NCI-H2227 treated with DMSO at 0.1 percent for 48 hours (cell line): ENCODE results near the gene EPHA10.
"Not testable (repeated sequence)": the region's sequence is repeated elsewhere in the genome, so short reads cannot be mapped to it uniquely, and the experiment has no call there.

Experiments used
- DNase-seq: peaks from one replicate; lab custom pipeline; 2025; lab: John Stamatoyannopoulos, UW

EPHA10 gene

DNA sequence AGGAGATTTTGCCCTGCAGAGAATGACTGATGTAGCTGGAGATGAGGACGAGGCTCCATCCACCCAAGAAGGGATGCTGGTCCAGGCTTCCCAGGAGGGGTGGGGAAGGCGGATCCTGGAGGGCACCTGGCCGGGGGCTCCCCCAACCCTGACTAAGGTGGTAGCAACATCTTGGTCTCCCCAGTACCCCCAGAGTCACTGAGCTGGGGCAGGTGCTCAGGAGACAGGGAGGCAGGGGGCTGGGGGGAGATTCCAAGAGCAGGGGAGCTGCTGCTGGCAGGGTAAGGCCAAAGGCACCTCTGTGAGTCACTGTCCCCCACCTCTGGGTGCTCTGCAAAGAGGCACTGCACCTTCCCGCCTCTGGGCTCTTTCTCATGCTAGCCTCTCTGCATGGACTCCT, 48.6 kb downstream of the EPHA10 start:
- DNase-seq: no peak

DNA sequence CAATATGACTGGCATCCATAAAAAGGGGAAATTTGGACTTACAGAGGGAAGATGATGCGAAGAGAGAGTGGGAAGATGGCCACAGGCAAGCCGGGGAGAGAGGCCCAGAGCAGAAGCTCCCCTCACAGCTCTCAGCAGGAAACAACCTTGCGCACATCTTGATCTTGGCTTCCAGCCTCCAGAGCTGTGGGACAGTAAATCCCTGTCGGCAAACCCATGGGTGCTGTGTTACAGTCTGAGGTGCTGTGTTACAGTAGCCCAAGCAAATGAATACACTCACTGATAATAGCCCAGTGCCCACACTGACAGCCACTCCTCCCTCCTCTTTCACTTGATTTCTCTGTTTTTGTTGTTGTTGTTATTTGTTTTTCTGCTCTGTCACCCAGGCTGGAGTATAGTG, 50.2 kb downstream of the EPHA10 start:
- DNase-seq: no peak

DNA sequence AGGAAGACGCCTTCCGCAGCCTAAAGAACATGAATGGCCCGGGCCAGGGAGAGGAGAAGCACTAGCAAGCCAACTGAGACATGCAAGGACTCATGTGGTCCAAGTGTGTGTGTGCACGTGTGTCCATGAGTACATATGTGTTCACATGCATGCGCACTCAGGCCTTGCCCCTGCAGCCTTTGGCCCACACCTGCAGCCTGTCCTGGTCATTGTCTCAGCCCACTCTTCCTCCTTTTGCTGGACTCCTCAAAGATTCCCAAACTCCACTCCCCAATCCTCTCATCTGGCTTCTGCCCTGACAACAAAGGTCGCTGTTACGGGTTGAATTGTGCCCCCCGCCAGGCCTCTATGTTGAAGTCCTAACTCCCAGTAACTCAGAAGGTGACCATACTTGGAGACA, 50.7 kb downstream of the EPHA10 start:
- DNase-seq: no peak

DNA sequence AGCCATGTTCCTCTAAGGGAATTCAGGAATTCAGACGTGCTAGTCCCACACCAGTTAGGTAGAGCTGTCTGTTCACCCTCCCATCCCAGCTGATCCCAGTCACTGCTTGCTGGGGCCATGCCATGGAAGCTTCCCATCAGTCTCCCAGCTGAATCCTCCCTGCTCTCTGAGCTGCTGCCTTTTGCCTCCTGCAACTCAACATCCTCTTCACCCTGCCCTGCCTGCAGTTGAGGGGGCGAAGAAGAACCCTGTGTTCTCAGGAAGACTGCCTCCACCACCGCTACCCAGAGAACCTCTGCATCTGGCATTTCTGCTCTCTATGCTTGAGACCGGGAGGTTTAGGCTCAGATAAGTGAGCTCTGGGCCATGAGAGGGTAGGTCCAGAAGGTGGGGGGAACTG, 56.4 kb downstream of the EPHA10 start:
- DNase-seq: no peak

DNA sequence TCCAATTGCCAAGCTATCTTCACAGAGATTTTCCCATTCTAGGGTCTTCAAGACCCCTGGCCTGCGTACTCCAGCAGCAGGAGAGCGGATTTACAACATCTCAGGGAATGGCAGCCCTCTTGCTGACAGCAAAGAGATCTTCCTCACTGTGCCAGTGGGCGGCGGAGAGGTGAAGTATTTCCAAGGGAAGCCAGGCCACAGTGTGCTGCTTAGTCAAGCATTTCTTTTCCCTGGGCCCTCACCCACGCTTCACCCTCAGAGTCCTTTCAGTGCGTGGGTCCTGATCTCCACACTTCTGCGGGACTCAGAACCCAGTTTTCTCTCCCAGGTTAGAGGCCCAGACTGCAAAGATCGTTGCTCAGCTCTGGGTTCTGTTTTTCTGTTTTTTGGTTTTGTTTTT, 59.5 kb downstream of the EPHA10 start:
- DNase-seq: no peak

DNA sequence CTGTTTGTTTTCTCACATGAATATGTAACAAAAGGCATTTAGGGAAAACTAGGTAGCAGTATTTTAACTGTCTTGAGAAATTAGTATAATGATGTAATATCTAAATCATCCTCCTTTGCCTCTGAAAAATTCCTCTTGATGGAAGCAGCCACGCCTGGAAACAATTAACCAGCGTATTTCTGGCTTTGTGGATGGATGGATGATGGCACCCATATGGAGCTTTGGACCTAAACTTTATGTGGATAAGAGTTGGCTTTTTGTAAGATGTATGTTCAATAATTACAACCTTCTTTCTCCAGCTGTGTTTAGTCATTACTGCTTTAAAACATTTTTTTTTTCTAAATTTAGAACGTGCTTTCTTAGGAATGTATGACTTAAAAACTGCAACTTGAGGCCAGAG, 60.0 kb downstream of the EPHA10 start:
- no peak for DNase-seq

DNA sequence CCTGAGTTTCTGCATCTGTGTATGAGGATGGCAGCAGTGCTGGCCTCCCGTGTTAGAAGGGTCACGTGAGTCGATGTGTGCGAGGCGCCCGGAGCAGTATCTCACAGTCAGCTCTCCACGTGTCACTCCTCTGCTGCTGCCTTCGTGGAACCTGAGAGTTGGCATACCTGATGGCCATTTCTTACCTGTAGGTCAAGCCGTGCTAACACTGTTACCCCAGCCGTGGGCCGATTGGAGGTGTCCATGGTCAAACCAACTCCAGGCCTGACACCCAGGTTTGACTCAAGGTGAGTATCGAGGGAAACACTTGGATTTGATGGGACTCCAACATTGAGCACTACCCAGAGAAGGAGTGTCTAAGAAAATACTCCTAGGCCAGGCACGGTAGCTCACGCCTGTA, 61.9 kb downstream of the EPHA10 start:
- no peak for DNase-seq

DNA sequence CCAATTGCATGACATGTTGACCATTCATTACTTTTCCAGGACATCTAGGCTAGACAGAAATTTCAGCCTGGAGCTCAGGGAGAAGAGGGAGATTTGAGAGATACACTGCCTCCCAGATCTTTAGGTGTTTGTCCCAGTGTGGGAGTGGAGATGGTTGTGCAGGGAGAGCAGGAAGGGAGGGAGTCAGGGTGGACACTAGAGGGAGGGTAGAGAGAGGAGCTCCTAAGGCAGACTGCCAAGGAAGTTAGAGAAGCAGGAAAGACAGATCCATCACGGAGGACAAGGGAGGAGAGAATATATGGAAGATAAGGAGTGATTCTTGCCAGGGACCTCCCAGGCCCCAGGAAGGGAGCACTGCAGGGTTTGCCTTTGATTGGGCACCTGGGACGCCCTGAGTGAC, 63.9 kb downstream of the EPHA10 start:
- DNase-seq: no peak

DNA sequence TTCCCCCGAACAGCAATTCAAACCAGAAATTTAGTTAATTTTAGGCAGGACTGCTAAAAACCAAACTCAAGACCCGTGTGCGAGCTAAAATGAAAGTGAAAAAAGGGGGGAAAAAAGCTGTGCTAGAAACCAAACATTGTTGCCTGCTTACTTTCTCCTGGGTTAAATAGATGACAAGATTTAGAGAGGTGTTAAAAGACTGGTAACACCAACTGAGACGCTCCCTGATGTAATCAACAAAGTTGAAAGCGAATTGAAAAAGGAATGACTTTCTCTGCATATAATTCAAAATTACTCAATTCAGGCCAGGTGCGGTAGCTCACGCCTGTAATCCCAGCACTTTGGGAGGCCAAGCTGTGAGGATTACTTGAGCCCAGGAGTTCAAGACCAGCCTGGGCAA, 65.8 kb downstream of the EPHA10 start:
- no peak for DNase-seq

DNA sequence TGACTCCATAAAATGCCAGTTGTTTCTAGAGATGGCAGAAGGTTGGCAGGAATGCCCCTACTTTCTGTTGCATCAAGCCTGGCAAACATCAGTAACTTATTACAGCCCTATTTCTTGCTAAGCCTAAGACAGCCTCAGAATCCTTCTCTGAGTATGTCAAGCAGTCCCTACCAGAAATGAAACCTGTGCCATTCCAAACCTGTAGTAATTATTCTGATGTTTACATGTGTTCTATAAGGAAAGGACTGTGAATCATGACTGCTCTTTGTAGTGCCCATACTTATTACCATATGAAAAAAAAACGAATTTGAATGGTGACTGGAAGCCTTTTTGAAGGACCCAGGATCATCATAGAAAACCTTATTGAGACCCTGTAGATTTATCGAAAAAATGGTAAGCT, 67.2 kb downstream of the EPHA10 start:
- DNase-seq: no peak

DNA sequence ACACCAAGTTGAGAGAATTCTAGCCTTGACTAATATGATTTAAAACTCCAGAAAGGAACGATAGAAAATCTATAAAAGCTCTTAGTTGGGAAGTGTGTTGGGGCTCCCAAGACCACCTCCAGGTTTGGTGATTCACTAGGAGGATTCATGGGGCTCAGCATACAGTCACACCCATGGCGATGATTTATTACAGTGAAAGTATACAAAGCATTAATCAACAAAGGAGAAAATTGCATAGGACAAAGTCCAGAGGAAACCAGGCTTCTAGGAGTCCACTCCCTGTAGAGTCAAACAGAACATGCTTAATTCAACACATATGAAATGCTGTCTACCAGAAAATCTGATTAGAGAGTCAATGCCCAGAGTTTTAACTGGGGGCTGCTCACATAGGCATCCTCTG, 67.8 kb downstream of the EPHA10 start:
- DNase-seq: no peak

DNA sequence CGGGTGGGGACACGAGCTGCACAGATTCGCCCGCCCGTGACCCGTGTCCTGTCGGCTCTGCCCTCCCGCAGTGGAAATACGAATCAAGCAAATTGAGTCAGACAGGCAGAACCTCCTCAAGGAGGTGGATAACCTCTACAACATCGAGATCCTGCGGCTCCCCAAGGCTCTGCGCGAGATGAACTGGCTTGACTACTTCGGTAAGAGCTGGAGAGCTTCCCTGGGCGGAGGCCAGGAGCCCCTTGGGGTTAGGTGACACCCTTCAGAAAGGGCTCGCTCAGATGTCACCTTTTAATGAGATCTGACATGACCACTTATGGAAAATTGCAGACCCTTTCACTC, 72.1 kb downstream of the EPHA10 start:
- no peak for DNase-seq

DNA sequence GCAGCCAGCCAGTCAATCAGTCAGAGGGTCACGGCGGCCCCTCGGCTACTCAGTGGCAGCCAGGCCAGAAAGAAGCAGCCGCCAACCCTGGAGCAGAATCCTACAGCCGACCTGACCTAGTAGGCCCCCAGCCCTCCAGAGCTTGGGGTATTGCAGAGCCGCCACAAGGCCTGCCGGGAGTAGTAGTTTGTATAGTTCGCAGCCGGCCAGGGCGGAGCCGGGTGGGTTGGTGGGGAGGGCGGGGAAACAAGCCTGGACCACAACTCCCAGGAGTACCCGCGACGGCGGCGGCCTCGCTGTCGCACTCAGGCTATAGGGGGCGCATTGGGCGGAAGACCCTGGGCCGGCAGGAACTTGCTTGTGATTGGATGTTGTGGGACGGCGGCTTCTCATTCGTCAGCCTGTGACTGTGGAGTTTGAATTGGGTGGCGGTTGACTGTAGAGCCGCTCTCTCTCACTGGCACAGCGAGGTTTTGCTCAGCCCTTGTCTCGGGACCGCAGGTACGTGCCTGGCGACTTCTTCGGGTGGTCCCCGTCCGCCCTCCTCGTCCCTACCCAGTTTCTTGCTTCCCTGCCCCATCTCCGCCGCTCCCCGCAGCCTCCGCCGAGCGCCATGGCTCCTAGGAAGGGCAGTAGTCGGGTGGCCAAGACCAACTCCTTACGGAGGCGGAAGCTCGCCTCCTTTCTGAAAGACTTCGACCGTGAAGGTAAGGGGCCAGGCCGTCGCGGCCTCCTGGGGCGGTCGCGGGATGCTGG, 72.7 kb downstream of the EPHA10 start, which contains the start of gene CDCA8:
Gene CDCA8, plus strand, starts transcription at position 439 of the 756 bp plus-strand sequence. Its CDS starts 175 bp downstream, at position 614.
- peak; percentile 99 for DNase-seq

DNA sequence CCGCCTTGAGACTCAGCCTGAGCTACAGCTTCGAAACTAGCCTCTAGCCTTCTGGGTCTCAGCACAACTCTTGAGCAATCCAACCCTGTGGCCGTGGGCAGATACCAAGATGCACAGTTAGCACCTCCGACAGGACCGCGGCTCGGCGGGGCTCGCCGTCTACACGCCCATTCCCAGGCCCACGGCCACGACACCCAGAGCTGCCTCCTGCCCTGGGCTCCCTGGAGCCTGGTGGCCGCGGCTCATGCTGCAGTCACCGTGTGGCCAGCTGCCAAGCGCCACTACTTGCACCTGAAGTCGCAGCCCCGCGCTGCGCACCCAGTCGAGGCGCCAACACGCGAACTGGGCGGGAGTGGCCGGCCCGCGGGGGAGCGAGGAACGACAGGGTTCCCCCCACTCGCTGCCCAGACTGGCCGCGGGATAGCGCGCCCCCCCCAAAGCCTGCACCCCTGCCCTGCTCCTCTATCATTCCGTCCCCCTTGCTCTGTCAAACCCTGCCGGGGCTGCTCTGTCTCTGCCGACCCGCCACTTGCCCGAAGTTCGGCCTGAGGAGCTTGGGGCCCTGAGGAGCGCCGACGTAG, 73.3 kb downstream of the EPHA10 start:
- DNase-seq: no peak

DNA sequence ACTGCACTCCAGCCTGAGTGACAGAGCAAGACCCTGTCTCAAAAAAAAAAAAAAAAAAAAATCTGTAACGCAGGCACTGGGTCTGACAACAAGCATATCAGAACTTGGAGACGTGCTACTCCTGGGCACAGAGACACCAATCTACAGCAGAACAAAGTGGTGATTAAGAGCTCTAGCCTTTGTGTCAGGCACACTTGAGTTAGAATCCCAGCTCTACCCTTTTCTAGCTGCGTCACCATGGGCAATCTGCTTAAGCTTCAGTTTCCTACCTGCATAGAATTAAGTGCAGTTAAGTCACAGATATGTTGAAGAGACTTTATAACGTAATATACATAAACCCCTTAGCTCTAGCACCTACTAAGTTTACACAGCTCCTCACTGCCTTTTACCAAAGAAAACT, 76.0 kb downstream of the EPHA10 start:
- DNase-seq: no peak

DNA sequence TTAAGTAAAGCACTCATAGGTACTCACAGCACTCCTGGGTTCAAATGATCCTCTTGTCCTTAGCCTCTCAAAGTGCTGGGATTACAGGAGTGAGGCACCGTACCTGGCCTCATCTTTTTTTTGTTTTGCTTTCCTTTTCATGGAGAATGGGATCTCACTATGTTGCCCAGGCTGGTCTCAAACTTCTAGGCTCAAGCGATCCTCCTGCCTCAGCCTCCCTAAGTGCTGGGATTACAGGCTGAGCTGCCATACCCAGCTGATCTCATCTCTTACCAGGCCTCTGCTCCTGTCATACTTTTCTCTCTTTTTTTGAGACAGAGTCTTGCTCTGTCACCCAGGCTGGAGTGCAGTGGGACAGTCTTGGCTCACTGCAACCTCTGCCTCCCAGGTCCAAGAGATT, 77.2 kb downstream of the EPHA10 start:
- not testable (repeated sequence) for DNase-seq

DNA sequence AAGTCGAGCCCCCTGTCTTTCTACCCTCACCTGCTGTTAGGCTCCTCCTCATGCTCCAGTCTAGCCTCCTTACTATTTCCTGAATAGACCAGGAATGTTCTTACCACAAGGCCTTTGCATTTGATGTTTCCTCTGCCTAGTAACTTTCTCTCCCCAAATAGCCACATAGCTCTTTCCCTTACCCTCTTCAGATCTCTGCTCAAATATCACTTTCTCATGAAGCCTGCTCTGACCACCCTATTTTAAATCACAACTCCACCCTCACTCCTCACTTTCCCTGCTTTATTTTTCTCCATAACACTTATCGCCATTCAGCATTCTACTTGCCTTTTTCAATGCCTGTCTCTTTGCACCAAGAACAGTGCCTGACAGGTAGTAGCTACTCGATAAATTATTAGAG, 79.2 kb downstream of the EPHA10 start:
- DNase-seq: no peak

DNA sequence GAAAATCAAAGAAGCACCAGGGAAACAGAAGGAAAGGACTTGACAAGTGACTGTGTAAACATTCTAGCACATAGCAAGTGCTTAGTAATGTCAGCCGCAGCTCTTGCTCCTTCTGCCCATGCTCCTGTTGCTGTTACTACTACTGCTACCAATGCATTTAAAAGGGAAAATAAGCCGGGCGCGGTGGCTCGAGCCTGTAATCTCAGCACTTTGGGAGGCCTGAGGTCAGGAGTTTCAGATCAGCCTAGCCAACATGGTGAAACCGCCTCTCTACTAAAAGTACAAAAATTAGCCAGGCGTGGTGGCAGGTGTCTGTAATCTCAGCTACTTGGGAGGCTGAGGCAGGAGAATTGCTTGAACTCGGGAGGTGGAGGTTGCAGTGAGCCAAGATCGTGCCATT, 80.7 kb downstream of the EPHA10 start:
- not testable (repeated sequence) for DNase-seq

DNA sequence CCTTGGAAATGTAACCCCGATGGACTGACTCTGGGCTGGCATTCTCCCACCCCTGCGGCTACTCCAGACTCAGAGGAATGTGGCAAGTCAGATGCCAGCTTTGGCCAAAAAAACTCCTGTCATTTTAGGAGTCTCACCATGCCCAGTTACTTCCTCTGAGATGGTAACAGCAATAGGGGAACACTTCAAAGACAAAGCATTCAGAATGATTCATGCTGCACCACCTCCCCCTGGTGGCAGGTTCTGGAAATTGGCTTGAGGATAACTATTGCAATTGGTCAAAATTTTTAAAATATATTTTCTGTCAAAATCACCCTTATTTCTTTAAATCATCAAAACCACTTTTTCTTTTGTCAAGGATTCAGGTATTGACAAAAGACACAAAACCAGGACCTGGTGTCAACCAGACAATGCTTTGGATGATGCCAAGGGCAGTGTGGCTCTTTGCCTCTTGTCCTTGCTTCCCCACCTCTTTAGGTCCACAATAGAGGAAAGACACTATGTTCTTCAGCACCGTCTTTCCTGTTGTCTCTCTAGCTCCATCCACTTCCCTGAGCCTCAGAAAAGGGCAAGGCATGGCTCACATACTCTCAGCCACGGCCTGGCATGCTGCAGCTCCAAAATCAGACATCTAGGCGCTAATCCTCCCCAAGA, 82.5 kb downstream of the EPHA10 start:
- peak; percentile 47 for DNase-seq

DNA sequence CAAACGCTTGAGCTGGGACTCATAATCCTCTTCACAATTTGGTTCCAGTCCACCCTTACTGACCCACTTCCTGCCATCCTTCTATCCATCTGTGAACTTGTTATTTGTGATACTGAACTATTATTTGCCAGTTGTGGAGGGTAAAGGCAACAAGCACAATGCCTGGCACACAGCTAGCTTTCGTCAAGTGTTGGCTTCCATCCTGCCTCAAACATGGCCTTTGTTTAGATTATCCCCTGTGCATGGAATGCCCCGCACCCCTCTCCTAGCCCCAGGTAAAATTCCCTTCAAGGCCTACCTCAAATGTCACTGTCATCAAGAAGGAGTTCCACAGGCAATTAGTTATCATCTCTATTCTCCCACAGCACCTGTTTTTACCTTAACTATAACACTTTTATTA, 84.0 kb downstream of the EPHA10 start:
- no peak for DNase-seq

DNA sequence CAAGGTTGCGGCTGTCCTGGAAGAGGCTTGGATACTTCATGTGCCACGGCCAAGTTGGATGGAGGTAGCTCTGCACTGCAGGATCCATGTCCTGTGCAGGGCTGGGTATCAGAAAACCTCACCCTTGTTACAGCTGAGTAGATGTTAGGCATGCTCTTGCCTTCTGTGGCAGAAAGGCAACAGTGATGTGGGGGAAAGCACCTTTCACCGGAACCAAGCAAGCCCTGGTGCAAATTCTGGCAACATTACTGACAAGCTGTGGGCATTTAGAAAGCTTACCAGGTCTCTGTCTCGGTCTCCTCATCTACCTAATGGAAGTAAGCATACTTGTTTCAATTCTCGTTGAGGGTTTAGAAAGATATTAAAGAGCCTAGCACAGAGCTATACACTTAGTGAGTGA, 87.1 kb downstream of the EPHA10 start:
- DNase-seq: no peak

DNA sequence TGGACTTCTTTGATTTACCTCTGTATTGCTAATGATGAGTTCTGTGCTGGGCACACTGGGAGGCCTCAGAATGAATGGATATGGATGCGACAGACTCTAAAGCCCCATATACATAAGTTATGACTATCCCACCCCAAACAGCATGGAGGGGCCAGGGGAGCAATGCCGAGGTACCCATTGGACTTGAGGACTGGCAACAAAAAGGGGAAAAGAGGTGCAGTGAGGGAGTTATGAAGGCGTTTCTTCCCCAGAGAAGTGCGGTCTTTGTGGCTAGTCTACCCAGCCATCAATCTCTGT, 87.8 kb downstream of the EPHA10 start:
- DNase-seq: no peak

DNA sequence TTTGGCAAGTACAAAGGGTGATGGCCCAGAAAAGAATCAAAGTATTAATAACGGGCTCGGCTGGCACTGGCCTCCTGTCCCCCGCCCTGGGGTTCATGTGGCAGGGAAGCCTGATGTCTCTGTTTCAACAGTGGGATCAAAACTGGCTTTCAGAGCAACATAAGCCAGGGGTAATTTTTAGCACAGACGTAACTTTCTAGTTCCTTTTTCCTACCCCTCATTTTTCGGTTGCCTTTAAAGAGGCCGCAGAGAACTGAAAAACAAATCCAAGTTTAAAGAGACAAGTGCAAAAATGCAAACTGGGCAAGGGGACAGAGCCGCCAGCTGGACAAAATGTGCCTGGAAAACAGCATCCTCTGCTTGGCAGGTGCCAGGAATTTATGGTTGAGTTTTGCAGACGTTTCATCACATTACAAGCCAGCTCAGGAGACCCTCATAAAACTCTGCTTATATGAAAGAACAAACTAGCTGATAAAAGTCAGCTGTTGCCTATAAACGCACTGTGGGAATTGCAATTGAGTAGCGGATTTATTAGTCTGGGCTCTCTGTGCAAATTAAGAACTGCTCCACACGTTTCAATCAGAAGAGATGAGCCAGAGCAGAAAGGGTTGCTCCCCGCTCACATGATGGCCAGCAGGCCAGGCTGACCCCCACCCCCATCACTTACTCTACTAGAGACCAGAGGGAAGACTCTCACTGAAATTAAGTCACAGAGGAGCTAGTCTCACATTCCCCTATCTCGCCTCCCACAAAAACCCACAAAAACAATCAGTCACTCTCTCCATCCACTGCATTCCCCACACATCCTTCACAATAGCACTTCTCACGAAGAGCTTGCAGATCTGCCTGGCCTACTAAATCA, 88.4 kb downstream of the EPHA10 start:
- no peak for DNase-seq
